Panc1 (cell line): Measurements from ENCODE around the gene MLPH.

Experiments used
- CTCF ChIP-seq: fragments of 450-650 bp; IDR thresholded peaks from 2 replicates; pipeline ENCODE4 v1.5.1; 2017; ENCODE audit warnings: mild to moderate bottlenecking
- POLR2AphosphoS5 ChIP-seq: IDR thresholded peaks from 2 replicates; pipeline ENCODE4 v1.6.1; 2012; ENCODE audit warnings: mild to moderate bottlenecking, low read depth, low read length, moderate library complexity
- SIN3A ChIP-seq: IDR thresholded peaks from 2 replicates; pipeline ENCODE4 v1.6.1; 2012; ENCODE audit warnings: low read depth, mild to moderate bottlenecking, low read length, moderate library complexity, borderline replicate concordance; ENCODE audit not compliant: insufficient read depth

GRCh38 chr2:237457388-237457941 is 29.6 kb upstream of the MLPH start:
- TF ChIP-seq SIN3A (no peak), CTCF (no peak), POLR2AphosphoS5 (no peak)
